Subcutaneous adipose tissue (tissue), 4 donors: ENCODE measurements around the gene RBMS1. TPM values are rescaled to one million over a fixed set of nuclear protein-coding genes. Genes with fewer than 3 reads are reported as not detected.

Experiments used
- total RNA-seq, 4 donors: library from RNA; depleted of rRNA; stranded (reverse); fragments of >200 nt; gene quantifications; one replicate each; pipeline ENCODE4 v1.1.0, GENCODE V29; 2016
- TF ChIP-seq, protein P1 (sequence below): fragments of 450-650 bp; IDR thresholded peaks from one replicate; pipeline ENCODE4 v1.5.1; 2016; ENCODE audit warnings: low read depth, mild to moderate bottlenecking, control low read depth, antibody characterized with exemption, moderate library complexity

The RBMS1 gene
- total RNA-seq, 4 donors from 2014 or later: 80.1 to 164 (median 95.7) TPM

DNA sequence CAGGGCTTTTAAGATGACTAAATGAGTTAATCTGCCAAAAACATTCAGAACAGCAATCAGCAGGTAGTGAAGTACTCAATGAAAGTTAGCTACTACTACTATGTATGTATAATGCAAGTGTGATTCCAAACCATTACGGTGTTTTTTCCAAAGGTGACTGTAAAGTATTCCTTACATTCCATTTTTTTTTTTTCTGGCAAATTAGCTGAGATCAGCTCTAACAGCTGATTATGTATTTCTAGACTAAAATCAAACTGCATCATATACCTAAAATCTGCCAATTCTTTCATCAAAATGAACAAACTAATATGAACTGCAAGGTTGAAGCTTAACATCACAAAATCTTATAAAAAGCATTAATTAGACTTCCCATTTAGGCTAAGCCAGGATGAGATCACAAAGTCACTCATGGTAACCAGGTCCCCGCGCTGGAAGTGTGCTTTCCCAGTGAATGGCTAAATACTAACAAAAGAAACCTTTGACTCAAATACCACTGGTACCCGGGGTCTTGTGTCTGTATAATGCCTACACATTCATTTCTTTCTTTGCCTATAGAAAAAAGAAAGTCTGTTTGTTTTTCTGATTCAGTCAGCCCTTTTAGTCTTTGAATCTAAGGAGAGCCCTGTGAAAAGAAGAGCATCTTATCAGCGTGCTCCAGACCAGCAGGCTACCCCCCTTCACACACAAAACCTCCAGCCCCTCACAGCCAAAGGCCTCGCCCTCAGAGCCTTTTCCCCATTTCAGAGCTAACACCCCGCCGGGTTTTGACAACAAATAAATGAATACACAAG is 88.3 kb downstream of the RBMS1 start:
- TF ChIP-seq, protein P1, sequence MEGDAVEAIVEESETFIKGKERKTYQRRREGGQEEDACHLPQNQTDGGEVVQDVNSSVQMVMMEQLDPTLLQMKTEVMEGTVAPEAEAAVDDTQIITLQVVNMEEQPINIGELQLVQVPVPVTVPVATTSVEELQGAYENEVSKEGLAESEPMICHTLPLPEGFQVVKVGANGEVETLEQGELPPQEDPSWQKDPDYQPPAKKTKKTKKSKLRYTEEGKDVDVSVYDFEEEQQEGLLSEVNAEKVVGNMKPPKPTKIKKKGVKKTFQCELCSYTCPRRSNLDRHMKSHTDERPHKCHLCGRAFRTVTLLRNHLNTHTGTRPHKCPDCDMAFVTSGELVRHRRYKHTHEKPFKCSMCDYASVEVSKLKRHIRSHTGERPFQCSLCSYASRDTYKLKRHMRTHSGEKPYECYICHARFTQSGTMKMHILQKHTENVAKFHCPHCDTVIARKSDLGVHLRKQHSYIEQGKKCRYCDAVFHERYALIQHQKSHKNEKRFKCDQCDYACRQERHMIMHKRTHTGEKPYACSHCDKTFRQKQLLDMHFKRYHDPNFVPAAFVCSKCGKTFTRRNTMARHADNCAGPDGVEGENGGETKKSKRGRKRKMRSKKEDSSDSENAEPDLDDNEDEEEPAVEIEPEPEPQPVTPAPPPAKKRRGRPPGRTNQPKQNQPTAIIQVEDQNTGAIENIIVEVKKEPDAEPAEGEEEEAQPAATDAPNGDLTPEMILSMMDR: no peak

DNA sequence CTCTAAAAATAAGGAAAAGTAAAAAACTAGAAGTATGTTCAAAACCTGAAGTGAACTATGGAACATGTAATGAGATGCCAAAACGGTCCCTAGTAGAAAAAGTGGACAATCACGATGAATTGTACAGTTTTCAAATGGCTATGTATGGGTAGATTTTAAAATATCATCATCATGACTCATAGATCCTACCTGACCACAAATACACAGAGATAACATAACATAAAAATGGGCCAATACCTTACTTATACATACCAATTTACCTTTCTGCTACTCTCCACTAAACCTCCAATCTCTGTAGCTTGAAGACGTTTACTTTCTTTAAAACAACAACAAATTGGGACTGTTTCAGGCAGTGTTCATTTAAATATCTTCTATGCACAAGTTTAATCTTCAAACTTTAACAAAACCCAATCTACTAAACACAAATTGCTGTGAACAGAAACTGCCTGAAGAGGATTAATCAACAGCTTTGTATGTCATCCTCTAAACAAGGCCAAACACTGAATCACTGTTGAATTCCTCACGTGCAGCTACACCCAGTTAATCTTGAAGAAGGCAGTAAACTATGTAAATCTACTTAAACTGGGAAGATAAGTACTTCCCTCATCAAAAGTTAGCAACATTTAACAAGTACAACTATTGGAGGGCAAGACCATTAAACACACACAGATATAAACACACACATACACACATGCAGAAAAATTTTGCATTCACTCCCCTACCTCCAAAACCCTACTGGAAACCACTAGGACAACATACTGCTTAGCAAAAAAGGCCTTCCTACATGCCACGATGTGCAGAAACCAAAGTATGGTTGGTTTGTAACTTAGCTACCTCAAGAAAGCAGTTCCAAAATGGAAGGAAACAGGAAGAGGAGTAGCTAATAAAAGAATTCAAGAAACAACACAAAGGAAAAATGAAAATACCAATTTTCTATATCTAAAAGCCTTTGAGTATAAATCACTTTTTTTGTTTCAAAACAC is 90.3 kb downstream of the RBMS1 start:
- TF ChIP-seq, protein P1: no peak

DNA sequence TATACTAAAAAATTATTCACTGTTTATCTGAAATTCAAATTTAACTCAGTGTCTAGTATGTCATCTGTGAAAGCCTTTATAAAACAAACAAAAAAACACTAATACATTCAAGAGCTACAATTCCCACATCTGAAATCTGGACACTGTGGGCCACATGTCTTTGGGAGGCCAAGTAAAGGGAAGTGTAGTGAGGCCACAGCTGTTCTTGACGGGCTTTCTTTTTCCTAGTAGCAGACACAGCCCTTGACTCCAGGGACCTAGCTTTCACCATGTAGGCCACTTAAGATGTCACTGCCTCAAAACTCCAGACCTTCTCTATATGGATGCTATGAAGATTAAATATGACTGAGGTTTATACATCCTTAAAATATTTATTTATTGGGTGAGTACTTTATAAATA is 91.1 kb downstream of the RBMS1 start:
- TF ChIP-seq, protein P1: no peak

DNA sequence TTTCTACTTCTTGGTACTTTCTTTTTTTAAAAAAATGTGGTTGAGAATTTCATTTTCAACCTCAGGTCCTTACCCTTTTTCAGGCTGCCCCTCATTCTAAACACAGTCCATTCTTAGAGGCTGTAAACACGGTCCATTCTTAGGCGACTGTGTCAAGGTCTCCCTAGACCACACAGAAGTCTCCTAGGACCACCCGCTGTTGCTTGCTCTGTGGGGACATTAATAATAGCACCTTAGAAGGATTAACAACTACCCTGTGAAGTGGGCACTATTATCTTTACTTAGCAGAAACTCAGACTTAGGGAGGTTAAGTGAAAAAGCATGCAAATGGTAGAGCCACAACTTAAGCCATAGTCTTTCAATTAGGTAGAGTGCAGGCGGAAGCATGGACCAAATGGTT is 91.7 kb downstream of the RBMS1 start:
- TF ChIP-seq, protein P1: no peak

DNA sequence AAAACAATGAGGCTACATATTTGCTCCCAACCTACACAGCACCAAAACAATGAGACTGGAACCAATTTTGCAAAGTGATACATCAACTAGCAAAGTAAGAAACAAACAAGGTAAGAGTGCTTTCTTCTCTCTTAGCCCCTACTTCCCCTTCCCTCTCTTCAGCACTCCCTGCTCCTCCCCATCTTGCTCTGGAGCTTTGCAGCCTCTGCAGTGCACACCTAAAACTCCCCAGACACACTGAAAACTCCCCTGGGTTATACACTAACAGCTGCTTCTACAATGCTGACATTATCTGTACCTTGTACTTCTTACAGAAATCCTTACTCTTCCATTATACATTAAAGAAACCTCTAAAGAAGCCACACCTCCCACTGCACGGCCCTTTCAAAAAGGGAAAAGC is 93.7 kb downstream of the RBMS1 start:
- TF ChIP-seq, protein P1: no peak

DNA sequence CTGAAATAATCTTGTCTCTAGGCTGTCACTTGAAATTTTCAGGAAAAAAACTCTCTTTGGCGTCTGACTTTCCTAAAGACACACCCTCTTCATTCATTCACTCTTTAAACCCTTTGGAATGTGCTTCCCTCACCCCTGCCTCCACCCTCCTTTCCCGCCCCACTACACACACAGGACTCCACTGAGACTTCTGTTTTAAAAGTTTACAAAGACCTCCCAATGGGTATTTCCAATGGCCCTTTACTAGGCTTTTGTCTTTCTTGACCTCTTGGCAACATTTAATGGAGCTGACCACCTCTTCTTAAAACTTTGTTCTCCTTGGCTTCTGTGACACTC is 96.1 kb downstream of the RBMS1 start:
- TF ChIP-seq, protein P1: no peak

DNA sequence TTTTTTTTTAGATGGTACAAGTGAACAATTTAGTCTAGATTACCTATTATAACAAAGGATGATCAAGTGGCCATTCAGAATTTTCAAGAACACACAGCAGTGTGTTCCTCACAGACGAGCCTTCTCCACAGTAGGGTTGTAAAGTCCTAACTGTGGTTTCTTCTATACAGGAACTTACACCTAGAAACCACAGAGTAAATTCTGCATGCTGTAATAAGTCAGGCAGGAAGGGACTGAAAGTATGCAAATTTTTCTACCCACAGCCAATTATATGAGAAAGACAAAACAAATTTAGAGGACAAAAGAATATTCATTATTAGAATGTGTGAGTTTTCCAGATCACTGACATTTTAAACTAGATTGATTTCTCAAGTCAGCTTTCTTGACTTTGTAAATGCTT is 99.5 kb downstream of the RBMS1 start:
- TF ChIP-seq, protein P1: no peak
